Measurements from ENCODE around the gene TBC1D7. TPM values are rescaled to one million over a fixed set of nuclear protein-coding genes. Genes with fewer than 3 reads are reported as not detected.

Gene TBC1D7
- 10 to 100 TPM in 2 of 4 donors, 1 to 10 TPM in 1, not detected in 1; 4.4 to 23.6 (median 12.5) TPM for total RNA-seq

DNA sequence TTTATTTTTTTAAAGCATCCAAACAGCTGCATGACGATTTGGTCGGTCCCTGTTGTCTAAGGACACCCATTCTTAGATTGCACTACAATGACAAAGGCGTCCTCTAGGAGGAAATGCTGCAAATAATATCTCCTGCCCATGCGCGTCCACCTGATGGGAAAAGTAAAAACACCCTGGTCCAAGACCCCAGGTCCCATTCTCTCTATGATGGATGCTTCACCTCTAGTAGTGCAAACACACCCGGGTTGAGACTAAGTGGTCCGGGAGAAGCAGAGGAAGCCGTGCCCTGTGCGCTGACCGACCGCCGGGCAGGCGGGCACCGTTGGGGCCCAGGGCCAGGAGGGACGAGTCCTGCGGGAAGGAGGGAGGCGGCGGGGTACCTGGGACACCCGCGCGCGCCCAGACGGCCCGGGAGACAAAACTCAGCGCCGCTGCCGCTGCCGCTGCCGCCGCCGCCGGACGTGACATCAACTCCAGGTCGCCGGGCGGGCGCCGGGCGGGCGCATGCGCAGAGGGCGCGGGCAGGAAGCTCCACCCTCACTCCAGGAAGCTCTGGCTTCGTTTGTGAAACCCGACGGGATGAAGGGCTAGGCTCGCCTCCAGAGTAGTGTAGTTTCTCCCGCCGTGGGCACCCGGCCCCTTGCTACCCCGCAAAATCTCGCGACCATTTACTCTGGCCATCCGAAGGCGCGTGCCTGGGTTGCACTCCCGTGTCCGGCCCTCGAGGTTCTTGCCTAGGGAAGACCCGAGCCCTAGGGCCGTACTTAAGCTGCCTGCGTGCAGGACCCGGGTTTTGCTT, at the start of gene TBC1D7:
Gene TBC1D7, minus strand, starts transcription at position 462 of the 799 bp plus-strand sequence. CDS start 1,639 bp downstream, outside the sequence.
- intact Hi-C loops (cut with DNase I; ENCODE audit: low total_unique reads): no loop called here
- H3K4me1 ChIP-seq: no peaks in the 10 kb centered on the region
- no peaks in the 10 kb centered on the region for H3K9me3 ChIP-seq
- DNase-seq: peak; percentile 91 to 93
- H3K36me3 ChIP-seq: no peaks in the 10 kb centered on the region
- peak within 1 kb of the TSS; percentile 86 to 87 for H3K27ac ChIP-seq
- H3K27me3 ChIP-seq: no peaks in the 10 kb centered on the region
- peak; percentile 76 to 92 for TF ChIP-seq POLR2A (IDR thresholded peaks at IDR 0.05)
- TF ChIP-seq, protein P1, sequence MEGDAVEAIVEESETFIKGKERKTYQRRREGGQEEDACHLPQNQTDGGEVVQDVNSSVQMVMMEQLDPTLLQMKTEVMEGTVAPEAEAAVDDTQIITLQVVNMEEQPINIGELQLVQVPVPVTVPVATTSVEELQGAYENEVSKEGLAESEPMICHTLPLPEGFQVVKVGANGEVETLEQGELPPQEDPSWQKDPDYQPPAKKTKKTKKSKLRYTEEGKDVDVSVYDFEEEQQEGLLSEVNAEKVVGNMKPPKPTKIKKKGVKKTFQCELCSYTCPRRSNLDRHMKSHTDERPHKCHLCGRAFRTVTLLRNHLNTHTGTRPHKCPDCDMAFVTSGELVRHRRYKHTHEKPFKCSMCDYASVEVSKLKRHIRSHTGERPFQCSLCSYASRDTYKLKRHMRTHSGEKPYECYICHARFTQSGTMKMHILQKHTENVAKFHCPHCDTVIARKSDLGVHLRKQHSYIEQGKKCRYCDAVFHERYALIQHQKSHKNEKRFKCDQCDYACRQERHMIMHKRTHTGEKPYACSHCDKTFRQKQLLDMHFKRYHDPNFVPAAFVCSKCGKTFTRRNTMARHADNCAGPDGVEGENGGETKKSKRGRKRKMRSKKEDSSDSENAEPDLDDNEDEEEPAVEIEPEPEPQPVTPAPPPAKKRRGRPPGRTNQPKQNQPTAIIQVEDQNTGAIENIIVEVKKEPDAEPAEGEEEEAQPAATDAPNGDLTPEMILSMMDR (IDR thresholded peaks at IDR 0.05): peak in 2 of 4 experiments; percentile 11 to 29
- peak within 1 kb of the TSS; percentile 65 to 72 for H3K4me3 ChIP-seq

DNA sequence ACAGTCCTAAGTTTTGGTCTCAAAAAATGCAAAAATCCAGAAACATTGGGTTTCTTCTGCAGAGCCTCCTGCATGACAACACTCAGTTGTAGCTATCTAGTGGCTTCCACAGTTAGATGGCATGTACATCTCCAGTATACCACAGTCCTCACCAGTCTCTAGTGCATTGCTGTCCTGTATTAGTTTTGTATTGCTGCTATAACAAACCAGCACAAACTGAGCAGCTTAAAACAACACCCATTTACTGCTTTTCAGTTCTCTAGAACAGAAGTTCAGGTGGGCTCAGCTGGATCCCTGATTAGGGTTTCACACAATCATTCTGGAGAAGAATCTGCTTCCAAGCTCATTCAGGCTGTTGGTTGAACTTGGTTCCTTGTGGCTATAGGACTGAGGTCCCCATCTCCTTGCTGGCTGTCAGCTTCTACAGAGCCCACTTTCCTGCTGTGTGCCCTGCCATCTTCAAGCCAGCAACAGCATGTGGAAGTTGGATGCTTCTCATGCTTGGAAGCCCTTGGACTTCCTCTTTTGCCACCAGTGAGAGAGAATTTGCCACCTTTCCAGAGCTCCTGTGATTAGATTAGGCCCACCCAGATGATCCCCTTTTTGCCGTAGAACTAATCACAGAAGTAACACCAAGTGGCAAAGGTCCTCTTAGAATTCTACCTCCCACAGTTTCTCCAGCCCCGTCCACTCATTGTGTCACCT, 48.9 kb upstream of the TBC1D7 start:
- Histone ChIP-seq H3K9me3 (no peaks in the 10 kb centered on the region), H3K4me1 (no peaks in the 10 kb centered on the region), H3K27ac (no peak overlapping the region), H3K4me3 (no peak overlapping the region), H3K27me3 (no peaks in the 10 kb centered on the region), H3K36me3 (no peaks in the 10 kb centered on the region)
- TF ChIP-seq, protein P1 (IDR thresholded peaks at IDR 0.05): no peak
- TF ChIP-seq POLR2A (IDR thresholded peaks at IDR 0.05): no peak
- DNase-seq: no peak
- intact Hi-C loops (cut with DNase I; ENCODE audit: low total_unique reads): no loop called here

GRCh38 chr6:13375360-13375878, 47.1 kb upstream of the TBC1D7 start:
- Histone ChIP-seq H3K4me3 (no peak overlapping the region), H3K27ac (no peak overlapping the region), H3K27me3 (no peaks in the 10 kb centered on the region), H3K4me1 (no peaks in the 10 kb centered on the region), H3K9me3 (no peaks in the 10 kb centered on the region), H3K36me3 (no peaks in the 10 kb centered on the region)
- DNase-seq: no peak
- intact Hi-C loops (cut with DNase I; ENCODE audit: low total_unique reads): no loop called here
- no peak for TF ChIP-seq POLR2A (IDR thresholded peaks at IDR 0.05)
- TF ChIP-seq, protein P1 (IDR thresholded peaks at IDR 0.05): no peak

DNA sequence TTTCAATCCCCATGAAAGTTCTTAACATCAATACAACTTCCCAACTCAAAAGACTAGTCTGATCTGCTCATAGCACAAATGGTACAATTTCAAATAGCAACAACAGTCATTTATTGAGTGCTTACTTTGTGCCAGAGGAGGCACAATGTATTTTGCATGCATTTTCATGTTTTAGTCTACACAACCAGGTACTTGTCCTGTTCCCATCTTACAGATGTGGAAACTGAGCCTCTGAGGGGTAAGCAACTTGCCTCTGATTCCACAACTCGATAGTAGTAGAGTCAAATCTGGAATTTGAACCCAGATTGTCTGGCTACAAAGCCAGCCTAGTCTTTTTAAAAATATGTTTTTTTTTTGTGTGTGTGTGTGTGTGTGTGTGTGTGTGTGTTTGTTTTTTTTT, 45.6 kb upstream of the TBC1D7 start:
- Histone ChIP-seq H3K27me3 (no peaks in the 10 kb centered on the region), H3K9me3 (no peaks in the 10 kb centered on the region), H3K4me3 (no peak overlapping the region), H3K27ac (no peak overlapping the region), H3K4me1 (no peaks in the 10 kb centered on the region), H3K36me3 (no peaks in the 10 kb centered on the region)
- intact Hi-C loops (cut with DNase I; ENCODE audit: low total_unique reads): no loop called here
- DNase-seq: no peak
- TF ChIP-seq, protein P1 (IDR thresholded peaks at IDR 0.05): no peak
- TF ChIP-seq POLR2A (IDR thresholded peaks at IDR 0.05): no peak

DNA sequence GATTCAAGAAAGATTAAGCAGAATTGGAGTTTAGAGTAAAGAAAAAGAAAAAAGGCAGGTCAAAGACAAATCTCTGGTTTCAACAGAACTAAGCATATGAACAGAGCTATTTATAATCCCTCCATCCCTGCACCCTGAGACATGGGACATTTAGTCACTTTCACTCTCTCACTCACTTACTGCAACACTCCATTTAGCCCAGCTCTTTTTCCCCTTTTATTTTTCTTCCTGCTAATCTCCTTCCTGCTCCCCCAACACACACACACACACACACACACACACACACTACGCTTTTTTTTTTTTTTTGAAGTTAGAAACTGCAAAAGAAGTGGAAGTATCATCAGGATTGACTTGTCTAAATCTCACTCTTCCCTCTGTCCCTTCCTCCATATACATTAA, 45.1 kb upstream of the TBC1D7 start:
- H3K36me3 ChIP-seq: no peaks in the 10 kb centered on the region
- no peaks in the 10 kb centered on the region for H3K4me1 ChIP-seq
- no peak for TF ChIP-seq POLR2A (IDR thresholded peaks at IDR 0.05)
- TF ChIP-seq, protein P1 (IDR thresholded peaks at IDR 0.05): no peak
- no peak overlapping the region for H3K4me3 ChIP-seq
- intact Hi-C loops (cut with DNase I; ENCODE audit: low total_unique reads): no loop called here
- DNase-seq: no peak
- no peak overlapping the region for H3K27ac ChIP-seq
- no peaks in the 10 kb centered on the region for H3K27me3 ChIP-seq
- no peaks in the 10 kb centered on the region for H3K9me3 ChIP-seq

Data from uterus (tissue), 4 donors.